GM21367 (cell line): ENCODE measurements around the gene PPAT.
"Not testable (repeated sequence)": the region's sequence is repeated elsewhere in the genome, so short reads cannot be mapped to it uniquely, and the experiment has no call there.

Source experiments
- ATAC-seq: cut with Tn5 transposase; IDR thresholded peaks from one replicate; pipeline ENCODE4 v1.9.1; 2021; ENCODE audit not compliant: unreplicated experiment

Gene PPAT

GRCh38 chr4:56387023-56388001, 48.1 kb downstream of the PPAT start, which contains the start of gene AASDH:
Gene AASDH (minus strand): TSS chr4:56387491. CDS start chr4:56384299, 3,192 bp downstream.
- peak; percentile 95 for ATAC-seq

- ATAC-seq, result no peak
Observed at GRCh38 chr4:56386091-56386490, 49.3 kb downstream of the PPAT start.

GRCh38 chr4:56375458-56375857, 60.0 kb downstream of the PPAT start:
- ATAC-seq, result no peak

- no peak for ATAC-seq
Observed at GRCh38 chr4:56374956-56375355, 60.5 kb downstream of the PPAT start.

- no peak for ATAC-seq
Observed at GRCh38 chr4:56372774-56373173, 62.6 kb downstream of the PPAT start.

- no peak for ATAC-seq
Observed at GRCh38 chr4:56371426-56372220, 63.8 kb downstream of the PPAT start.

- ATAC-seq, result no peak
Observed at GRCh38 chr4:56370377-56370776, 65.0 kb downstream of the PPAT start.

- ATAC-seq, result not testable (repeated sequence)
Observed at GRCh38 chr4:56362981-56363380, 72.4 kb downstream of the PPAT start.

GRCh38 chr4:56360071-56360470, 75.3 kb downstream of the PPAT start:
- ATAC-seq, result no peak

- no peak for ATAC-seq
Observed at GRCh38 chr4:56356650-56357049, 78.8 kb downstream of the PPAT start.

- no peak for ATAC-seq
Observed at GRCh38 chr4:56348576-56348975, 86.8 kb downstream of the PPAT start.

GRCh38 chr4:56345458-56345857, 90.0 kb downstream of the PPAT start:
- no peak for ATAC-seq
